Sigmoid colon (tissue), 7 donors: Measurements from ENCODE around the gene SELENOM. TPM values are rescaled to one million over a fixed set of nuclear protein-coding genes. Genes with fewer than 3 reads are reported as not detected.

Experiments used
- DNase-seq: peaks from one replicate; pipeline ENCODE4 v3.0.0-alpha.2; 2019
- H3K27ac ChIP-seq, 4 donors: fragments of 200-600 bp; sonication (generic); one replicate each; pipeline ENCODE4 v1.5.1; 2016 to 2019; ENCODE audit warnings: mild to moderate bottlenecking in 1 of 4
- H3K27me3 ChIP-seq, 3 donors: fragments of 200-600 bp; sonication (generic); one replicate each; pipeline ENCODE4 v1.5.1; 2019; ENCODE audit warnings: mild to moderate bottlenecking in 1 of 3
- H3K36me3 ChIP-seq, 4 donors: fragments of 200-600 bp; sonication (generic); one replicate each; pipeline ENCODE4 v1.5.1; 2016 to 2019
- H3K4me1 ChIP-seq, 4 donors: fragments of 200-600 bp; sonication (generic); one replicate each; pipeline ENCODE4 v1.5.1; 2017 to 2019
- H3K4me3 ChIP-seq, 4 donors: fragments of 200-600 bp; sonication (generic); one replicate each; pipeline ENCODE4 v1.5.1; 2017 to 2019; ENCODE audit warnings: mild to moderate bottlenecking in 2 of 4, moderate library complexity in 1 of 4
- H3K9me3 ChIP-seq, 4 donors: fragments of 200-600 bp in 3 of 4; sonication (generic) in 3 of 4; one replicate each; pipeline versions ENCODE4 v1.5.1 to v1.6.1; 2013 to 2019
- EP300 ChIP-seq, 4 donors: sonication (generic); formaldehyde crosslinking; IDR thresholded peaks; one replicate each; pipeline ENCODE4 v1.6.1; 2017; ENCODE audit warnings: antibody characterized with exemption in 4 of 4
- POLR2A ChIP-seq, 2 donors: fragments of 450-650 bp; IDR thresholded peaks; one replicate each; pipeline ENCODE4 v1.6.1; 2016; ENCODE audit warnings: antibody characterized with exemption in 2 of 2, mild to moderate bottlenecking in 2 of 2, moderate library complexity in 2 of 2
- POLR2AphosphoS5 ChIP-seq, 4 donors: sonication (generic); formaldehyde crosslinking; IDR thresholded peaks; one replicate each; pipeline ENCODE4 v1.6.1; 2017; ENCODE audit warnings: antibody characterized with exemption in 4 of 4
- WGBS, 2 donors: extraction: QIAGEN DNeasy Blood & Tissue Kit; methylation state at CpG; one replicate each; pipeline ENCODE4 v1.1.7; 2013; 5-methylcytosine and 5-hydroxymethylcytosine counted together
- intact Hi-C: fragments of 100-400 bp; cut with DNase I; formaldehyde crosslinking; loops from one replicate; pipeline ENCODE4 v1.15.1; 2023
- polyA plus RNA-seq, 3 donors: library from polyadenylated mRNA; stranded (reverse); fragments of 200-250 nt; gene quantifications; one replicate each; pipeline ENCODE4 v1.2.3, GENCODE V29; 2013
- total RNA-seq, 4 donors: library from RNA; depleted of rRNA; stranded (reverse); fragments of >200 nt; gene quantifications; one replicate each; pipeline ENCODE4 v1.1.0, GENCODE V29; 2016
- TF ChIP-seq, protein P1 (sequence below), 4 experiments: fragments of 450-650 bp in 3 of 4; fragments of 200-600 bp in 1 of 4; IDR thresholded peaks; one replicate each; pipeline ENCODE4 v1.5.1; 2016 to 2019; ENCODE audit warnings: antibody characterized with exemption in 4 of 4, mild to moderate bottlenecking in 3 of 4, moderate library complexity in 2 of 4
- donor health status: healthy with polysubstance abuse.
- donor health status: Bipolar disorder and iron deficiency.
- donor health status: healthy.

Gene SELENOM
- total and polyA plus RNA-seq, 7 donors: 40.9 to 1,938 (median 868) TPM

DNA sequence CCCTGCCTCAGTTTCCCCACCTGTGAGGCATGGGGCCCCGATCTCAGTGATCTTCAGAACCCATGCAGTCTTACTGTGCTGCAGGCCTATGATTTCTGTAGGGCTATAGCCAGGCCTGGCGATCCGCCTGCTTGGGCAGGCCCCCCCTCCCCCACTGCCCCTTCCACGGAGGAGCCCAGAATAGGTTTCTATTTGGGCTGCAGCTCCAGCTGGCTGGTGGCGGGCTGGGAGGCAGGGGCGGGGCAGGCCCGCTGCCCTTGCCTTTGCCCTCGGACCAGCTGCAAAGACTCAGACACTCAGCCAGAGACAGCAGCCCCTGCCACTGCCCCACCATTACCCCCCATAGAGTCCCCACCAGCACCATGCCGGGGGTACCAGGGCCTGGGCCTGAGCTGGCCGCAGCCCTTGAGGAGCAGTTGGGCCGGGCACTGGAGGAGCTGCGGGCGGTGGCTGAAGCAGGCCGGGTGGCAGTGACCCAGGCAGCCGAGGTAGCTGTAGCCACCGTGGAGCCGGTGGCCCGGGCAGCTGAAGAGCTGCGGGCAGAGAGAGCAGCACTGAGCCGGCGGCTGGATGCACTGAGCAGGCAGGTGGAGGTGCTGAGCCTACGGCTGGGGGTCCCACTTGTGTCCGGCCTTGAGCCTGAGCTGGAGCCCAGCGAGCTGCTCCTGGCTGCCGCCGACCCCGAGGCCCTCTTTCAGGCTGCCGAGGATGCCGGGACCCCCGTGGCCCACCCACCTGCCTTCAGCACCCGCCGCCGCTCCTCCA is 14.1 kb downstream of the SELENOM start:
- H3K4me1 ChIP-seq: peaks cover 0 to 74% (median 63%) of the 10 kb centered on the region in 4 donors
- DNase-seq: peak; percentile 94
- peak in 1 of 4 donors; percentile 49 for TF ChIP-seq EP300 (IDR thresholded peaks at IDR 0.05)
- peak in 3 of 4 donors; percentile 71 to 84 (median 76) for TF ChIP-seq POLR2AphosphoS5 (IDR thresholded peaks at IDR 0.05)
- TF ChIP-seq, protein P1, sequence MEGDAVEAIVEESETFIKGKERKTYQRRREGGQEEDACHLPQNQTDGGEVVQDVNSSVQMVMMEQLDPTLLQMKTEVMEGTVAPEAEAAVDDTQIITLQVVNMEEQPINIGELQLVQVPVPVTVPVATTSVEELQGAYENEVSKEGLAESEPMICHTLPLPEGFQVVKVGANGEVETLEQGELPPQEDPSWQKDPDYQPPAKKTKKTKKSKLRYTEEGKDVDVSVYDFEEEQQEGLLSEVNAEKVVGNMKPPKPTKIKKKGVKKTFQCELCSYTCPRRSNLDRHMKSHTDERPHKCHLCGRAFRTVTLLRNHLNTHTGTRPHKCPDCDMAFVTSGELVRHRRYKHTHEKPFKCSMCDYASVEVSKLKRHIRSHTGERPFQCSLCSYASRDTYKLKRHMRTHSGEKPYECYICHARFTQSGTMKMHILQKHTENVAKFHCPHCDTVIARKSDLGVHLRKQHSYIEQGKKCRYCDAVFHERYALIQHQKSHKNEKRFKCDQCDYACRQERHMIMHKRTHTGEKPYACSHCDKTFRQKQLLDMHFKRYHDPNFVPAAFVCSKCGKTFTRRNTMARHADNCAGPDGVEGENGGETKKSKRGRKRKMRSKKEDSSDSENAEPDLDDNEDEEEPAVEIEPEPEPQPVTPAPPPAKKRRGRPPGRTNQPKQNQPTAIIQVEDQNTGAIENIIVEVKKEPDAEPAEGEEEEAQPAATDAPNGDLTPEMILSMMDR (IDR thresholded peaks at IDR 0.05): no peak
- peak; percentile 31 to 32 for TF ChIP-seq POLR2A (IDR thresholded peaks at IDR 0.05)
- peak overlapping the region; percentile 96 to 100 (median 99) for H3K27ac ChIP-seq
- no peaks in the 10 kb centered on the region for H3K9me3 ChIP-seq
- H3K27me3 ChIP-seq: no peaks in the 10 kb centered on the region
- peaks cover 55 to 91% (median 67%) of the 10 kb centered on the region in 4 donors for H3K36me3 ChIP-seq
- 89% methylated on average over 33 of the region's 33 CpGs for WGBS, 2 donors
- H3K4me3 ChIP-seq: peak overlapping the region; percentile 65 to 88 (median 75)
- intact Hi-C loops: no loop called here

DNA sequence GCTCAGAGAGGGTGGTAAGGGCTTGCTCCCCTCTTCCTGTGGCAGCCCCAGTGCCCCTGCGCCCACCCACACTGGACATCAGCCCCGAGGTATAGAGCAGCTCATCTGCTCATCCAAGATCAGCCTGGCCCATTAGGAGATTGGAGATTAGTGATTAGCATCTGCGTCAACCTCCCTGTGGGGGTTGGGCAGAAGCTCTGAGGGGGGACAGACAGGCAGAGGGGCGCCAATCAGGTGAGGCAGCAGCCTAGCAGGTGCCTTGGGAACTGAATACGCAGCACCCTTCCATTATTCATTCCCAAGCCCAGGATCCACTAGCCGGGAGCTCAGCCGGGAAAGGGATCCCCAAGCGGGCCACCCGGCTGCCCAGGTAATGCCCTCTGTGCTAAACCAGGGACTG is 15.2 kb downstream of the SELENOM start:
- Histone ChIP-seq H3K4me3 (peak overlapping the region; percentile 65 to 88 (median 75)), H3K4me1 (peaks cover 0 to 74% (median 63%) of the 10 kb centered on the region in 4 donors)
- intact Hi-C loops: no loop called here

DNA sequence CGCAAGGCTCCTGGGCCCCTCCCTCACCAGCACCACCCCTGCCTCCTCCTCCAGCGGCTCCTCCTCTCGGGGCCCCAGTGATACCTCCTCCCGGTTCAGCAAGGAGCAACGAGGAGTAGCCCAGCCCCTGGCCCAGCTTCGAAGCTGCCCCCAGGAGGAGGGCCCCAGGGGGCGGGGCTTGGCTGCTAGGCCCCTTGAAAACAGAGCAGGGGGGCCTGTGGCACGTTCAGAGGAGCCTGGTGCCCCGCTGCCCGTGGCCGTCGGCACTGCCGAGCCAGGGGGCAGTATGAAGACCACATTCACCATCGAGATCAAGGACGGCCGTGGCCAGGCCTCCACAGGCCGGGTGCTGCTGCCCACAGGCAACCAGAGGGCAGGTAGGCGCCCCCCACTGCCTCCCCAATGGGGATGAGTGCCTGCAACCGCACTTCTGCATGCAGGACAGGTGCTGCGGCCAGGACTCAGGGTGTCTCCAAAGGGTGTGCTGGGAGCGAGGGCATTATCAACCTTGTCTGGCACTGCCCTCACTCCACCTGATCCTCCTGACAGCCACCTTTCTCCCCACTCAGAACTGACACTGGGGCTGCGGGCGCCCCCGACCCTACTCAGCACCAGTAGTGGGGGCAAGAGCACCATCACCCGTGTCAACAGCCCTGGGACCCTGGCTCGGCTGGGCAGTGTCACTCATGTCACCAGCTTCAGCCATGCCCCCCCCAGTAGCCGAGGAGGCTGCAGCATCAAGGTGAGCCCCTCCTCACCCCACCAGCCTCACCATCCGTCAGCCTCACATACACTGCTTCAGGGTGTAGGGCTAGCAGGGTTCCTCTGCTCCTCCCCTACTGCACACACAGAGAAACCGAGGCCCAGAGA is 16.0 kb downstream of the SELENOM start:
- intact Hi-C loops: no loop called here
- peaks cover 46 to 82% (median 59%) of the 10 kb centered on the region in 4 donors for H3K36me3 ChIP-seq
- 85 to 86% methylated on average over 29 of the region's 29 CpGs for WGBS, 2 donors
- peak overlapping the region; percentile 65 to 88 (median 75) for H3K4me3 ChIP-seq
- no peaks in the 10 kb centered on the region for H3K27me3 ChIP-seq
- H3K4me1 ChIP-seq: peaks cover 0 to 74% (median 63%) of the 10 kb centered on the region in 4 donors
- H3K9me3 ChIP-seq: no peaks in the 10 kb centered on the region
- TF ChIP-seq, protein P1 (IDR thresholded peaks at IDR 0.05): no peak
- TF ChIP-seq EP300 (IDR thresholded peaks at IDR 0.05): peak in 1 of 4 donors; percentile 35
- peak; percentile 97 to 100 (median 98) for TF ChIP-seq POLR2AphosphoS5 (IDR thresholded peaks at IDR 0.05)
- TF ChIP-seq POLR2A (IDR thresholded peaks at IDR 0.05): peak; percentile 95 to 98
- peak overlapping the region; percentile 96 to 100 (median 99) for H3K27ac ChIP-seq
- DNase-seq: peak; percentile 98

More for the DNA sequence above, 15.2 kb downstream of the SELENOM start:
- Histone ChIP-seq H3K36me3 (peaks cover 54 to 90% (median 67%) of the 10 kb centered on the region in 4 donors), H3K27ac (peak overlapping the region; percentile 96 to 100 (median 99)), H3K9me3 (no peaks in the 10 kb centered on the region), H3K27me3 (no peaks in the 10 kb centered on the region)
- TF ChIP-seq, protein P1 (IDR thresholded peaks at IDR 0.05): no peak
- no peak for TF ChIP-seq POLR2A (IDR thresholded peaks at IDR 0.05)
- TF ChIP-seq POLR2AphosphoS5 (IDR thresholded peaks at IDR 0.05): peak in 1 of 4 donors; percentile 20
- 92 to 95% methylated on average over 9 of the region's 9 CpGs for WGBS, 2 donors
- no peak for DNase-seq

DNA sequence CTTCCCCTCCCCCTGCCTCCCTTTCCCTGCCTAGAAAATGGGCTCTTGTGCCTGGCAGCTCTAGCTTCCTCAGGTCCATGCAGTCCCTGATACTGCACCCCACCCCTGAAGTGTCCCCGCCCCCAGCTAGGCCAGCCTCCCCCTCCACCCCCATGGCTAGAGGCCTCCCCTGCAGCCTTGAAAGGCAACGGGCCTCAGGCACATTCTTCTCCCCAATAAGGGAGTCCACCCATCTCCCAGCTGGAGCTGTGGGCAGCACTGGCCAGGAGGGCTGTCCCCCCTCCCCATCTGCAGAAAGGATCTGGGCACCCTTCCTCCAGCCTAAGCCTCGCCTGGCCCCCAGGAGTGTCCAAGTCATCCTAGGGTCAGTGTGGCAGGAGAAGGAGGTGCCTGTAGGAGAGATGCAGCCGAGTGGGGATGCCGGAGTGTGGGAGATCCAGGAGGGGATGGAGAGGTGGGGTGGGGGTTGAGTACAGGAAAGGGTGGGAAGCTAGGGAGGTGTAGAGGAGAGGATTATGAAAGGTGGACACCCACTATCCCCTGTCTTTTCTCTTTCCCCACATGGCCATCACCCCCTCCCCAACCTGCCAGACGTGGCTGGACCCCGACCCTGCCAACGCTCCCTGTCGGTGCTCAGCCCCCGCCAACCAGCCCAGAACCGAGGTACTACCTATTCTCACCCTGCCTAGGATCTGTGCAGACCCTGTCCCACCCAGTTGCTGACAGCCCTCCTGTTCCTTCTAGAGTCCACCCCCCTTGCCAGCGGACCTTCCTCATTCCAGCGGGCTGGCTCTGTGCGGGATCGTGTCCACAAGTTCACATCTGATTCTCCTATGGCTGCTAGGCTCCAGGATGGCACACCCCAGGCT is 16.9 kb downstream of the SELENOM start:
- TF ChIP-seq EP300 (IDR thresholded peaks at IDR 0.05) (peak in 2 of 4 donors; percentile 72 to 92), POLR2AphosphoS5 (IDR thresholded peaks at IDR 0.05) (peak; percentile 89 to 92 (median 91)), POLR2A (IDR thresholded peaks at IDR 0.05) (peak; percentile 54 to 72)
- TF ChIP-seq, protein P1 (IDR thresholded peaks at IDR 0.05): no peak
- WGBS, 2 donors: 85 to 87% methylated on average over 15 of the region's 15 CpGs
- peak overlapping the region; percentile 65 to 88 (median 75) for H3K4me3 ChIP-seq

More for the DNA sequence above, 16.9 kb downstream of the SELENOM start:
- intact Hi-C loops: loop anchor here (1.0 kb wide), 1 partner anchor 15 kb away; no protein-coding TSS in a partner anchor
- DNase-seq: peak; percentile 97
- peak overlapping the region; percentile 96 to 100 (median 99) for H3K27ac ChIP-seq
- H3K36me3 ChIP-seq: peaks cover 37 to 73% (median 50%) of the 10 kb centered on the region in 4 donors
- H3K27me3 ChIP-seq: no peaks in the 10 kb centered on the region
- no peaks in the 10 kb centered on the region for H3K9me3 ChIP-seq
- peaks cover 0 to 74% (median 63%) of the 10 kb centered on the region in 4 donors for H3K4me1 ChIP-seq
